DND-41 (cell line): Measurements from ENCODE around the gene CPZ.

Experiments used
- ATAC-seq: fragments of 200-7000 bp; cut with Tn5 transposase; 3 replicates; pipeline ENCODE4 v1.9.1; 2021; ENCODE audit warnings: low read depth; ENCODE audit not compliant: insufficient read depth
- DNase-seq: peaks from one replicate; pipeline ENCODE4 v3.0.0-alpha.2; 2020
- H2AFZ ChIP-seq: 2 replicates; pipeline ENCODE4 v1.6.0; 2012; ENCODE audit warnings: low read depth, low read length
- H3K27ac ChIP-seq: 2 replicates; pipeline ENCODE4 v1.5.1; 2012; ENCODE audit warnings: low read length, inconsistent platforms
- H3K27me3 ChIP-seq: fragments of 200-600 bp; sonication (generic); 2 replicates; pipeline ENCODE4 v1.6.0; 2012; ENCODE audit warnings: low read length, mild to moderate bottlenecking, inconsistent platforms; ENCODE audit not compliant: insufficient read depth, poor library complexity
- H3K36me3 ChIP-seq: 2 replicates; pipeline ENCODE4 v1.5.1; 2012; ENCODE audit warnings: low read length, inconsistent platforms; ENCODE audit not compliant: insufficient read depth
- H3K4me1 ChIP-seq: 2 replicates; pipeline ENCODE4 v1.5.1; 2012; ENCODE audit warnings: mild to moderate bottlenecking, low read length; ENCODE audit not compliant: insufficient read depth
- H3K4me2 ChIP-seq: 2 replicates; pipeline ENCODE4 v1.6.0; 2012; ENCODE audit warnings: mild to moderate bottlenecking, moderate library complexity, low read length, inconsistent platforms; ENCODE audit not compliant: insufficient read depth
- H3K4me3 ChIP-seq, 2 experiments: fragments of 200-600 bp in 1 of 2; shearing (Covaris generic) in 1 of 2; 2 replicates each; pipeline ENCODE4 v1.5.1; 2012 to 2016; ENCODE audit warnings: inconsistent platforms in 2 of 2, low read length in 2 of 2, mild to moderate bottlenecking in 2 of 2, low read depth in 1 of 2, moderate library complexity in 1 of 2
- H3K79me2 ChIP-seq: 2 replicates; pipeline ENCODE4 v1.6.0; 2012; ENCODE audit warnings: low read length, inconsistent platforms; ENCODE audit not compliant: insufficient read depth
- H3K9ac ChIP-seq: 2 replicates; pipeline ENCODE4 v1.6.0; 2012; ENCODE audit warnings: low read depth, mild to moderate bottlenecking, inconsistent platforms, low read length, moderate library complexity
- H3K9me3 ChIP-seq: 2 replicates; pipeline ENCODE4 v1.5.1; 2012; ENCODE audit warnings: low read length, moderate library complexity, mild to moderate bottlenecking, inconsistent platforms; ENCODE audit not compliant: insufficient read depth, severe bottlenecking
- H4K20me1 ChIP-seq: 2 replicates; pipeline ENCODE4 v1.6.0; 2012; ENCODE audit warnings: low read length; ENCODE audit not compliant: insufficient read depth
- CTCF ChIP-seq: IDR thresholded peaks from 2 replicates; pipeline ENCODE4 v1.5.1; 2012; ENCODE audit warnings: borderline replicate concordance, low read length, moderate library complexity, mild to moderate bottlenecking; ENCODE audit not compliant: poor library complexity, severe bottlenecking; ENCODE audit errors: extremely low read depth
- EZH2 ChIP-seq: IDR thresholded peaks from 3 replicates; pipeline ENCODE4 v1.6.1; 2012; ENCODE audit warnings: borderline replicate concordance, low read depth, mild to moderate bottlenecking, moderate library complexity, low read length, inconsistent platforms; ENCODE audit not compliant: severe bottlenecking

Gene CPZ

DNA sequence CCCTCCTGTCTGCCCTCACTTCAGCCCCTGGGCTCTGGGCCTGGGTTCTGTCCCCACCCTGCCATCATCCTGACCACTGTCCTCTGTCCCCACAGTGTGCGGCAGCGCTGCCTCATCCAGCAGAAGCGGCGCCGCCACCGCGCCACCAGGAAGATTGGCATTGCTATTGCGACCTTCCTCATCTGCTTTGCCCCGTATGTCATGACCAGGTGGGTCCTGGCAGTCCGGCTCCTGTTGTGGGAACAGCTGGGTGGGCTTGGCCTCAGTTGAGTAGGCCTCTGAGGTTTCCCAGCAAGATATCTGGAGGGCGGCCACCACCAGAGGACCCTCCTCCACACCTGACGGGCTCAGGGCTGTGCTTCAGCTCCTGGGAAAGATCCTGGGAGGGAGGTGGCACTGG, 10.1 kb upstream of the CPZ start:
- no peaks in the 10 kb centered on the region for H3K4me1 ChIP-seq
- no peak overlapping the region for H3K9ac ChIP-seq
- TF ChIP-seq CTCF (no peak), EZH2 (no peak)
- H4K20me1 ChIP-seq = peaks cover 10% of the 10 kb centered on the region; the same call in 1 of the 2 replicates
- no peak overlapping the region for H3K4me2 ChIP-seq
- H3K36me3 ChIP-seq = no peaks in the 10 kb centered on the region
- no peak overlapping the region for H3K27ac ChIP-seq
- H3K79me2 ChIP-seq = no peaks in the 10 kb centered on the region
- ATAC-seq (no peak), DNase-seq (no peak)
- H2AFZ ChIP-seq = no peak overlapping the region
- no peaks in the 10 kb centered on the region for H3K27me3 ChIP-seq
- H3K4me3 ChIP-seq = no peak overlapping the region
- H3K9me3 ChIP-seq = no peaks in the 10 kb centered on the region

GRCh38 chr4:8582941-8583654, 9.5 kb upstream of the CPZ start:
- Histone ChIP-seq H3K36me3 (no peaks in the 10 kb centered on the region), H3K4me3 (no peak overlapping the region), H3K27me3 (no peaks in the 10 kb centered on the region), H2AFZ (no peak overlapping the region), H3K79me2 (no peaks in the 10 kb centered on the region), H3K27ac (no peak overlapping the region), H3K9ac (no peak overlapping the region), H4K20me1 (peaks cover 10% of the 10 kb centered on the region; the same call in 1 of the 2 replicates), H3K9me3 (no peaks in the 10 kb centered on the region), H3K4me2 (no peak overlapping the region), H3K4me1 (no peaks in the 10 kb centered on the region)
- DNase-seq (no peak), ATAC-seq (no peak)
- TF ChIP-seq EZH2 (no peak), CTCF (no peak)

- Histone ChIP-seq H3K27ac (no peak overlapping the region), H4K20me1 (peaks cover 8% of the 10 kb centered on the region; the same call in 1 of the 2 replicates), H3K9me3 (no peaks in the 10 kb centered on the region), H3K79me2 (no peaks in the 10 kb centered on the region), H3K27me3 (no peaks in the 10 kb centered on the region), H3K4me2 (no peak overlapping the region), H3K4me1 (no peaks in the 10 kb centered on the region), H3K36me3 (no peaks in the 10 kb centered on the region), H3K4me3 (no peak overlapping the region), H3K9ac (no peak overlapping the region), H2AFZ (no peak overlapping the region)
- DNase-seq (no peak), ATAC-seq (no peak)
- TF ChIP-seq EZH2 (no peak), CTCF (no peak)
Observed at GRCh38 chr4:8583655-8584025, 8.9 kb upstream of the CPZ start.

- DNase-seq = no peak
- TF ChIP-seq EZH2 = no peak
- peak; percentile 25 for TF ChIP-seq CTCF
- ATAC-seq = no peak
- Histone ChIP-seq H4K20me1 (peaks cover 8% of the 10 kb centered on the region; the same call in 1 of the 2 replicates), H3K27ac (no peak overlapping the region), H3K4me2 (no peak overlapping the region), H3K36me3 (no peaks in the 10 kb centered on the region), H3K9ac (no peak overlapping the region), H3K27me3 (no peaks in the 10 kb centered on the region), H3K79me2 (no peaks in the 10 kb centered on the region), H3K4me3 (no peak overlapping the region), H2AFZ (no peak overlapping the region), H3K9me3 (no peaks in the 10 kb centered on the region), H3K4me1 (no peaks in the 10 kb centered on the region)
Observed at GRCh38 chr4:8585186-8585585, 7.4 kb upstream of the CPZ start.
